IMR-90 (cell line): ENCODE data around the gene MLLT1.

ENCODE experiments used
- MAFK ChIP-seq: IDR thresholded peaks from 2 replicates; pipeline ENCODE4 v1.6.1; 2012; ENCODE audit warnings: low read depth, low read length, improper control_type of control experiment
- POLR2A ChIP-seq: IDR thresholded peaks from 2 replicates; pipeline ENCODE4 v1.6.1; 2012; ENCODE audit warnings: mild to moderate bottlenecking, low read depth, low read length
- RFX5 ChIP-seq: IDR thresholded peaks from 2 replicates; pipeline ENCODE4 v1.8.0; 2012; ENCODE audit warnings: low read depth, mild to moderate bottlenecking, low read length, moderate library complexity
- TF ChIP-seq, protein P1 (sequence below): conservative IDR thresholded peaks from 2 replicates; pipeline ENCODE4 v1.5.1; 2012; ENCODE audit warnings: mild to moderate bottlenecking, low read depth, low read length, improper control_type of control experiment
- TF ChIP-seq, protein P2 (sequence below): fragments of 150-350 bp; IDR thresholded peaks from 2 replicates; pipeline ENCODE4 v1.6.1; 2017; ENCODE audit warnings: mild to moderate bottlenecking, antibody characterized with exemption, low read length, low read depth

DNA sequence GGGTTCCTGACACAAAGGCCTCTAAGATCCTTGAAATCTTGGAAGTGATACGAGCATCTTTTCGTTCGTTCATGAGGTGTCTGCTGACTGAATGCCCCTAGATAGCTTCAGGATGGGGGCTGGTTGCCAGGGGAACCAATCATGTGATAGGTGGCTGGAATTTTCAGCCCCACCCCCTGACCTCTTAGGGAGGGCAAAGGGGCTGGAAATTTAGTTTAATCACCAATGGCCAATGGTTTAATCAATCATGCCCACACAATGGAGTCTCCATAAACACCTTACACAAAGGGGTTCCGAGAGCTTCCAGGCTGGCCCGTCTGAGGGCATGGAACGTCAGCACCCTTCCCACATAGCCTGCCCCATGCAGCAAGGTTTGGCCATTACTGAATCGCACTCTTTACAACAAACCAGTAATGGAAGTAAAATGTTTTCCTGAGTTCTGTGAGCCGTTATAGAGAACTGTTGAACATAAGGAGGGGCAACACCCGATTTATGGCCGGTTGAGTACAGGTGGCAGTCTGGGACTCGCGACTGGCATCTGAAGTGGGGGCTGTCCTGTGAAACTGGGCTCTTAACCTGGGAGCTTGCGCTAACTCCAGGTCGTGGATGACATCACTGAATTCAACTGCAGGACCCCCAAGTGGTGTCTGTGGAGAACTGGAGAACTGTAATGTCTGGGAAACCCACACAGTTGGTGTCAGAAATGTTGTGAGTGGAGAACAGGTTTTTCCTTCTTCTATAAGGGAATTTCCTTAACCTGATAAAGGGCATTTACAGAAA lies 25.6 kb downstream of the MLLT1 start:
- TF ChIP-seq, protein P1, sequence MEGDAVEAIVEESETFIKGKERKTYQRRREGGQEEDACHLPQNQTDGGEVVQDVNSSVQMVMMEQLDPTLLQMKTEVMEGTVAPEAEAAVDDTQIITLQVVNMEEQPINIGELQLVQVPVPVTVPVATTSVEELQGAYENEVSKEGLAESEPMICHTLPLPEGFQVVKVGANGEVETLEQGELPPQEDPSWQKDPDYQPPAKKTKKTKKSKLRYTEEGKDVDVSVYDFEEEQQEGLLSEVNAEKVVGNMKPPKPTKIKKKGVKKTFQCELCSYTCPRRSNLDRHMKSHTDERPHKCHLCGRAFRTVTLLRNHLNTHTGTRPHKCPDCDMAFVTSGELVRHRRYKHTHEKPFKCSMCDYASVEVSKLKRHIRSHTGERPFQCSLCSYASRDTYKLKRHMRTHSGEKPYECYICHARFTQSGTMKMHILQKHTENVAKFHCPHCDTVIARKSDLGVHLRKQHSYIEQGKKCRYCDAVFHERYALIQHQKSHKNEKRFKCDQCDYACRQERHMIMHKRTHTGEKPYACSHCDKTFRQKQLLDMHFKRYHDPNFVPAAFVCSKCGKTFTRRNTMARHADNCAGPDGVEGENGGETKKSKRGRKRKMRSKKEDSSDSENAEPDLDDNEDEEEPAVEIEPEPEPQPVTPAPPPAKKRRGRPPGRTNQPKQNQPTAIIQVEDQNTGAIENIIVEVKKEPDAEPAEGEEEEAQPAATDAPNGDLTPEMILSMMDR = no peak
- no peak for TF ChIP-seq RFX5
- TF ChIP-seq MAFK = no peak
- no peak for TF ChIP-seq POLR2A
- TF ChIP-seq, protein P2, sequence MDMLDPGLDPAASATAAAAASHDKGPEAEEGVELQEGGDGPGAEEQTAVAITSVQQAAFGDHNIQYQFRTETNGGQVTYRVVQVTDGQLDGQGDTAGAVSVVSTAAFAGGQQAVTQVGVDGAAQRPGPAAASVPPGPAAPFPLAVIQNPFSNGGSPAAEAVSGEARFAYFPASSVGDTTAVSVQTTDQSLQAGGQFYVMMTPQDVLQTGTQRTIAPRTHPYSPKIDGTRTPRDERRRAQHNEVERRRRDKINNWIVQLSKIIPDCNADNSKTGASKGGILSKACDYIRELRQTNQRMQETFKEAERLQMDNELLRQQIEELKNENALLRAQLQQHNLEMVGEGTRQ = no peak
